Activated CD4-positive, alpha-beta T cell treated with anti-CD3 and anti-CD28 coated beads, Interleukin-2, Interleukin-6, amounts not matched to agents 100 ng/mL and 50 ng/mL, durations not matched to agents 16 hours and 8 hours (primary cell): ENCODE data around the gene MASP2.
"Not testable (repeated sequence)": the region's sequence is repeated elsewhere in the genome, so short reads cannot be mapped to it uniquely, and the experiment has no call there.

Experiments
- DNase-seq: peaks from one replicate; pipeline ENCODE4 v3.0.0-alpha.2; 2020

MASP2 gene

DNA sequence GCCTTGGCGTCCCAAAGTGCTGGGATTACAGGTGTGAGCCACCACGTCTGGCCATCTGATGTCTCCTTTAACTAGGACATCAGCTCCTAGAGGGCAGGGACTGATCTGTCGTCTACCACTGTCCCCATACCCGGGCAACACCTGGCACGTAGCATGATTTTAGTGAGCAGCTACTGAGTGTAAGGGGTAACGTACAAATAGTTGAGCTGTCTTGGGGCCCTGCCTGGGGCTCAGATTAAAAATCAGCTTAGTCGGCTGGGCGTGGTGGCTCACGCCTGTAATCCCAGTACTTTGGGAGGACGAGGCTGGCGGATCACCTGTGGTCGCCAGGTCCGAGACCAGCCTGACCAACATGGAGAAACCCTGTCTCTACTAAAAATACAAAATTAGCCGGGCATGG lies 11.0 kb upstream of the MASP2 start:
- no peak for DNase-seq

- no peak for DNase-seq
Measured at GRCh38 chr1:11057477-11057876, 10.4 kb upstream of the MASP2 start.

GRCh38 chr1:11056504-11056903 lies 9.5 kb upstream of the MASP2 start:
- no peak for DNase-seq

DNA sequence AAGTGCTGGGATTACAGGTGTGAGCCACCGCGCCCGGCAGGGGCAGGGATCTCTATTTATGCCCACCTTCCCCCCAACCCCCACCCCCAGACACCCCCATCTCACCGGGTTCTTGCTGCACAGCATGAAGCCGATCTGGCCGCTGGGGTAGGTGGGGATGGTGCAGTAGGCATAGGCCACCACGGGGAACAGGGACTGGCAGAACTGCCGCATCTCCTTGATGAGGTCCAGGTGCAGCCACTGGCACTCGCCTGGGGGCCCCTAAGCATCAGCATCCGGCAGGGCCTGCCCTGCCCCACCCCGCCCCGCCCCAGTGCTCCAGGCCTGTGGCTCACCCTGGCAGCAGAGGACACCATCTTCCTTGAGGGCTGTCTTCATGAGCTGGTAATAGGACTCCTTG lies 8.6 kb upstream of the MASP2 start:
- DNase-seq: no peak

DNA sequence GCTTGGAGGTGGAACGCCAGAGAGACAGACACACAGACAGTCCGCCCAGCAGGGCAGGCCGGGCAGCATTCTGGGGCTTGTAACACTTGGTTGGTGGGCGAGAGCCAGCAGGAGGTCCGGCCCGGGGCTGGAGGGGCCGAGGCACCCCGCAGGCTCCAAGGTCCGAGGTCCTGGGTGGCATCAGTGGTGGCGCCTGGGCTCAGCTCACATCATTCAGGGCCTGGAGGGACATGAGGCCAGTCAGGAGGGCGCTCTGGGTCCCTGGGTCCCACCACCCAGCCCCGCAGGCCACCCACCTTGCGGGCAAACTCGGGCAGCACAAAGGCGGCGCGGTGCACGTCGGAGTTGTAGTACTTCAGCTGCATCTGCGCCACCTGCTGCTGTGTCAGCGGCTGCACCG lies 7.6 kb upstream of the MASP2 start:
- no peak for DNase-seq

- DNase-seq: no peak
Measured at GRCh38 chr1:11054181-11054580, 7.1 kb upstream of the MASP2 start.

- peak; percentile 30 for DNase-seq
Measured at GRCh38 chr1:11053758-11054137, 6.7 kb upstream of the MASP2 start.

GRCh38 chr1:11052839-11053757 lies 6.1 kb upstream of the MASP2 start:
- DNase-seq: peak; percentile 44

- DNase-seq: peak; percentile 42
Measured at GRCh38 chr1:11051781-11052511, 4.9 kb upstream of the MASP2 start.

GRCh38 chr1:11051121-11051520 lies 4.1 kb upstream of the MASP2 start:
- not testable (repeated sequence) for DNase-seq

DNA sequence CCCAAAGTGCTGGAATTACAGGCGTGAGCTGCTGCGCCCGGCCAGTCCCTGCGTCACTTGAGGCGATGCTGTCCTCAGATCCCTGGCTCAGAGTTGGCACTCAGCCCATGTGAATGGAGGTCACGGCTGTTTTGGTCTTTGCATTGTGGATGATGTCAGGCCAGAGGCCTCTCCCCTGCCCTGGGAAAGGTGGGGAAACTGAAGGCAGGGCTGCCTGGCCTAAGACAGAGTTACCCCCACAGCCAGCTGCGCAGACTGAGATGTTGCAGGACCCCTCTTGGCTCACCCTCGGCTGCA lies 821 bp downstream of the MASP2 start:
- no peak for DNase-seq

DNA sequence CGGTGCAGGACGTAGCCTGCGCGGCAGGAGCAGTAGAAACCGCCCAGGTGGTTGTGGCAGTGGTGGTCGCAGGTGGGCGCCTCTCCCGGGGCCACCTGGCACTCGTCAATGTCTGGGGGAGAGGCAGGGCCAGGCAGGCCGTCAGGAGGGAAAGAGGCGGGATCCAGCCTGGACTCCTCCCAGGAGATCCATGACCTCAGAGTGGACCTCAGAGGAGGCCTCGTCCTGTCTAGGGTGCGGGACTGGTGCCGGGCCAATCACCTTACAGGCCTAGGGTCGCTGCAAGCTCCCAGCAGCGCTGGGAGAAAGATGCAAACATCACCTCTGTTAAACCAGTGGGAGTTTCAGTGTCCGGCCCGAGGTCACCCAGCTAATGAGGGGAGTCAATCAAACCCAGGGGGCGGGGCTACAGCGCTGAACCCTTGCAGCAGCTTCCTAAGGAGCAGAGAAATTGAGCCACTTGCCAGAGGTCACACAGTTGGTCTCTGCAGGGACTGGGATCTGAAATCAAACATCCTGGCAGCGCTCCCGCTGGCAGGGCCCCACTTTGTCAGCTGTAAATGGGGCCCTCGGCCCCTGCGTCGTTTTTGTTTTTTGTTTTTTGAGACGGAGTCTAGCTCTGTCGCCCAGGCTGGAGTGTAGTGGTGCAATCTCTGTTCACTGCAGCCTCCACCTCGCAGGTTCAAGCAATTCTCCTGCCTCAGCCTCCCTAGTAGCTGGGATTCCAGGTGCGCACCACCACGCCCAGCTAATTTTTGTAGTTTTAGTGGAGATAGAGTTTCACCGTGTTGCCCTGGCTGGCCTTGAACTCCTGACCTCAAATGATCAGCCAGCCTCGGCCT lies 1.4 kb downstream of the MASP2 start:
- DNase-seq: no peak

GRCh38 chr1:11044849-11045427 lies 2.1 kb downstream of the MASP2 start:
- no peak for DNase-seq

DNA sequence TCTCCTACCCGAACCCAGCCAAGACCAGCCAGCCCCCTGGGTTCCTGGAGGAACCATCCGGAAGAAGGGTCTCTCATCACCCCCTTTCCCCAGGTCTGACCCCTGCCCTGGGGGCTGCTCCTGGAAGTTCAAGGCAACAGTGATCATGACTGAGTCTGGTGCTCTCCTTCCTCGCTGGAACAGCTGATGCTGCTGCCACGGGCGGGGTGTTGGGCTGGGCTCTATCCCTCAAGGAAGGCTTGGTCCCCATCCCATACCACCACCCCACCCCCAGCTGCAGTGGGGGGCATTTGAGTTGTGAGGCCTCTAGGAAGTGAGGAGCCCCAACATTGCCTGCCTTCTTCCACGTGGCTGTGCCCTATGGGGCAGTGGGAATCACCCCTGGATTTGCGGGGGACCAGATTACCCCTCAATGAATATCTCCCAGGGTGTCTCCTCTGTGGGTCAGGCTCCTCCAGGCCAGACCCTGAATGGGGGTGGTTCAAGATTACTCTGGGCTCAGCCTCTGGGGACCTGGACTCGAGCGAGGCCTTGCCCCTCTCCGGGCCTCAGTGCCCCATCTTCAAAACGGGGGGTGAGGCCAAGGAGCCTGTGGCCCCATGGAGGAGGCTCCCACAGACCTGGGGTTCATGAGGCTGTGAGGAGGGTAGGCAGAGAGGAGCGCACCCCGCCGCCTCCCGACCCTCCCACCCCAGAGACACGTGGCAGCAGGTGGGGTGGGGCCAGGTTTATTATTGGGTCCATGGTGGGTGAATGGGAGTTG lies 2.8 kb downstream of the MASP2 start:
- no peak for DNase-seq

- DNase-seq: no peak
Measured at GRCh38 chr1:11042995-11043874, 3.8 kb downstream of the MASP2 start.

DNA sequence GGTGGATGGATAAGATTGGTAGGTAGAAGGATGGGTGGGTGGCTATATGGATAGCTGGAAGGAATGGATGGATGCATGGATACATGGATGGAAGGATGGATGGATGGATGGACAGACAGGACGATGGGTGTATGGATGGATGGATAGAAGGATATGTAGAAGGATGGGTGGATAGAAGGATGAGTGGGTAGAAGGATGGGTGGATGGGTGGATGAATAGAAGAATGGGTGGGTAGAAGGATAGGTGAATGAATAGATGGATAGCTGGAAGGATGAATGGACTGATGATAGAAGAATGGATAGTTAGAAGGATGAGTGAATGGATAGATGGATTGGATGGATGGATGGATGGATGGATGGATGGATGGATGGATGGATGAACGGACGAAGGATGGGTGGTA lies 5.0 kb downstream of the MASP2 start:
- no peak for DNase-seq

DNA sequence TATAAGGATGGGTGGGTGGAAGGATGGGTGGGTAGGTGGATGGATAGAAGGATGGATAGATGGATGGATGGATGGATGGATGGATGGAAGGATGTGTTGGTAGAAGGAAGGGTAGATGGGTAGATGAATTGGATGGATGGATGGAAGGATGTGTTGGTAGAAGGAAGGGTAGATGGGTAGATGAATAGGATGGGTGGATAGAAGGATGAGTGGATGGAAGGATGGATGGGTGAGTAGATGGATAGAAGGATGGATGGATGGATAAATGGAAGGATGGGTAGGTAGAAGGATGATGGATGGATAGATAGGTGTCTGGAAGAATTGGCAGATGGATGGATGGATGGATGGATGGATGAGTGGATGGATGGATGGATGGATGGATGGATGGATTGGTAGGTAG lies 6.0 kb downstream of the MASP2 start:
- no peak for DNase-seq

GRCh38 chr1:11040105-11040429 lies 7.0 kb downstream of the MASP2 start:
- not testable (repeated sequence) for DNase-seq

DNA sequence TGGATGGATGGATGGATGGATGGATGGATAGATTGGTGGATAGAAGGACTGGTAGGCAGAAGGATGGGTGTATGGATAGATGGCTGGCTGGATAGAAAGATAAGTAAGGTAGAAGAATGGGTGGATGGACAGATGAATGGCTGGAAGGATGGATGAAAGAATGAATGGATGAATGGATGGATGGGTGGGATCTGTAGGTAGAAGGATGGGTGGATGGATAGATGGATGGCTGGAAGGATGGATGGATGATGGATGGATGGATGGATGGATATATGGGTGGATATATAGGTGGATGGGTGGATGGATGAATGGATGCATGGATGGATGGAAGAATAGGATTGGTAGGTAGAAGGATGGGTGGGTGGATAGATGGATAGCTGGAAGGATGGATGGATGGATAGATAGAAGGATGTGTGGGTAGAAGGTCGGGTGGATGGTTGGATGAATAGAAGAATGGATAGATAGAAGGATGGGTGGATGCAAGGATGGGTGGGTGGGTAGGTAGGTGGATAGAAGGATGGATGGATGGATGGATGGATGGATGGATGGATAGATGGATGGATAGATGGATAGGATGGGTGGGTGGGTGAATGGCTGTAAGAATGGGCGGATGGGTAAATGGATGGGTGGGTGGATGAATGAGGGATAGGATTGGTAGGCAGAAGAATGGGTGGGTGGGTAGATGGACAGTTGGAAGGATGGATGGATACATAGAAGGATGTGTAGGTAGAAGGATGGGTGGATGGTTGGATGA lies 7.5 kb downstream of the MASP2 start:
- no peak for DNase-seq

GRCh38 chr1:11037740-11038182 lies 9.3 kb downstream of the MASP2 start:
- peak; percentile 93 for DNase-seq
